Neuronal stem cell (in vitro differentiated cells): ENCODE data around the gene EGLN1.

Source experiments
- DNase-seq: peaks from one replicate; pipeline ENCODE4 v3.0.0-alpha.2; 2013; ENCODE audit warnings: low spot score
- H2AFZ ChIP-seq: one replicate; pipeline ENCODE4 v1.6.1; 2013; ENCODE audit warnings: mild to moderate bottlenecking, low read length, inconsistent platforms
- H2AK5ac ChIP-seq: 2 replicates; pipeline ENCODE4 v1.6.1; 2013; ENCODE audit warnings: low read depth, mild to moderate bottlenecking, inconsistent platforms, low read length, moderate library complexity, mixed read lengths
- H2BK120ac ChIP-seq: 2 replicates; pipeline ENCODE4 v1.6.1; 2013; ENCODE audit warnings: low read depth, mild to moderate bottlenecking, inconsistent platforms, low read length, moderate library complexity, mixed read lengths
- H2BK12ac ChIP-seq: one replicate; pipeline ENCODE4 v1.6.1; 2013; ENCODE audit warnings: low read length, inconsistent platforms
- H2BK15ac ChIP-seq: 2 replicates; pipeline ENCODE4 v1.6.1; 2013; ENCODE audit warnings: mild to moderate bottlenecking, low read length, inconsistent platforms, mixed read lengths
- H2BK5ac ChIP-seq: one replicate; pipeline ENCODE4 v1.6.1; 2013; ENCODE audit warnings: inconsistent platforms, mild to moderate bottlenecking, low read length, moderate library complexity
- H3K14ac ChIP-seq: one replicate; pipeline ENCODE4 v1.6.1; 2013; ENCODE audit warnings: low read length, inconsistent platforms
- H3K18ac ChIP-seq: 2 replicates; pipeline ENCODE4 v1.6.1; 2013; ENCODE audit warnings: low read length, inconsistent platforms
- H3K23ac ChIP-seq: 2 replicates; pipeline ENCODE4 v1.6.1; 2013; ENCODE audit warnings: low read depth, mild to moderate bottlenecking, mixed read lengths, low read length, inconsistent platforms; ENCODE audit not compliant: poor library complexity
- H3K27ac ChIP-seq: replicated peaks from 3 replicates; pipeline ENCODE4 v1.5.1; 2013; ENCODE audit warnings: low read length, inconsistent platforms
- H3K27me3 ChIP-seq, 3 experiments: 2 replicates each; pipeline ENCODE4 v1.6.1; 2013; ENCODE audit warnings: low read length in 3 of 3, mild to moderate bottlenecking in 2 of 3, inconsistent platforms in 1 of 3, low read depth in 1 of 3, mixed read lengths in 1 of 3, moderate library complexity in 1 of 3; ENCODE audit not compliant: control insufficient read depth in 3 of 3, insufficient read depth in 3 of 3
- H3K36me3 ChIP-seq, 2 donors: replicated peaks in 1 of 2; 2 replicates each; pipeline ENCODE4 v1.6.1; 2013; ENCODE audit warnings: low read length in 2 of 2; ENCODE audit not compliant: control insufficient read depth in 2 of 2, insufficient read depth in 2 of 2
- H3K4ac ChIP-seq: 2 replicates; pipeline ENCODE4 v1.6.1; 2013; ENCODE audit warnings: inconsistent platforms, mild to moderate bottlenecking, low read length, moderate library complexity
- H3K4me1 ChIP-seq, 2 donors: 1 replicate in 1 of 2; 2 replicates in 1 of 2; pipeline ENCODE4 v1.6.1; 2013; ENCODE audit warnings: low read length in 2 of 2, low read depth in 1 of 2; ENCODE audit not compliant: control insufficient read depth in 2 of 2, insufficient read depth in 1 of 2
- H3K4me2 ChIP-seq: one replicate; pipeline ENCODE4 v1.6.1; 2013; ENCODE audit warnings: mild to moderate bottlenecking, low read length, inconsistent platforms; ENCODE audit not compliant: insufficient read depth, poor library complexity, severe bottlenecking
- H3K4me3 ChIP-seq, 2 donors: 2 replicates each; pipeline ENCODE4 v1.5.1; 2013; ENCODE audit warnings: low read length in 2 of 2, mild to moderate bottlenecking in 2 of 2, inconsistent platforms in 1 of 2, moderate library complexity in 1 of 2
- H3K79me1 ChIP-seq: one replicate; pipeline ENCODE4 v1.6.1; 2013; ENCODE audit warnings: low read depth, mild to moderate bottlenecking, inconsistent platforms, low read length, moderate library complexity
- H3K9ac ChIP-seq: one replicate; pipeline ENCODE4 v1.6.1; 2013; ENCODE audit warnings: mild to moderate bottlenecking, low read depth, low read length, inconsistent platforms; ENCODE audit not compliant: poor library complexity
- H3K9me3 ChIP-seq, 2 donors: replicated peaks in 1 of 2; 2 replicates each; pipeline versions ENCODE3 to v1.6.1; 2013; ENCODE audit warnings: low read length in 2 of 2, mild to moderate bottlenecking in 2 of 2, inconsistent platforms in 1 of 2, low read depth in 1 of 2, mixed read lengths in 1 of 2, moderate library complexity in 1 of 2; ENCODE audit not compliant: control insufficient read depth in 2 of 2, insufficient read depth in 1 of 2
- H4K8ac ChIP-seq: one replicate; pipeline ENCODE4 v1.6.1; 2013; ENCODE audit warnings: low read depth, mild to moderate bottlenecking, inconsistent platforms, low read length, moderate library complexity
- H4K91ac ChIP-seq: one replicate; pipeline ENCODE4 v1.6.1; 2013; ENCODE audit warnings: low read length, low read depth, mild to moderate bottlenecking, inconsistent platforms; ENCODE audit not compliant: poor library complexity
- WGBS, 2 donors: extraction: QIAGEN DNeasy Blood & Tissue Kit; methylation state at CpG; one replicate each; pipeline ENCODE4 v1.1.7; 2013; ENCODE audit warnings: missing lambda C conversion rate in 2 of 2, mixed read lengths in 1 of 2; ENCODE audit not compliant: insufficient read length in 2 of 2, insufficient replicate concordance in 1 of 2; ENCODE audit errors: extremely low coverage in 2 of 2; 5-methylcytosine and 5-hydroxymethylcytosine counted together

The EGLN1 gene

GRCh38 chr1:231363624-231364023, 58.5 kb downstream of the EGLN1 start:
- Histone ChIP-seq H3K4me2 (no peak overlapping the region), H3K27ac (no peak overlapping the region), H2AFZ (no peak overlapping the region), H3K4me1 (no peaks in the 10 kb centered on the region), H3K79me1 (no peaks in the 10 kb centered on the region), H2AK5ac (no peak overlapping the region), H2BK120ac (no peak overlapping the region), H2BK12ac (no peak overlapping the region), H3K18ac (no peak overlapping the region), H4K8ac (no peak overlapping the region), H3K9me3 (no peaks in the 10 kb centered on the region), H2BK5ac (no peak overlapping the region), H3K14ac (no peak overlapping the region), H3K23ac (no peak overlapping the region), H3K4me3 (no peak overlapping the region), H2BK15ac (no peak overlapping the region), H3K4ac (no peak overlapping the region), H3K9ac (no peak overlapping the region), H4K91ac (no peak overlapping the region), H3K27me3 (no peaks in the 10 kb centered on the region), H3K36me3 (peaks cover 0 to 57% of the 10 kb centered on the region in 2 donors)
- WGBS, 2 donors: no CpG with 5 or more reads among the region's 1 CpG
- no peak for DNase-seq

- Histone ChIP-seq H2AK5ac (no peak overlapping the region), H3K4ac (no peak overlapping the region), H3K4me2 (no peak overlapping the region), H3K18ac (no peak overlapping the region), H3K4me3 (no peak overlapping the region), H3K27me3 (no peaks in the 10 kb centered on the region), H3K9ac (no peak overlapping the region), H2BK120ac (no peak overlapping the region), H2AFZ (no peak overlapping the region), H3K79me1 (no peaks in the 10 kb centered on the region), H2BK15ac (no peak overlapping the region), H3K23ac (no peak overlapping the region), H3K36me3 (peaks cover 0 to 45% of the 10 kb centered on the region in 2 donors), H4K91ac (no peak overlapping the region), H3K9me3 (no peaks in the 10 kb centered on the region), H3K4me1 (no peaks in the 10 kb centered on the region), H2BK12ac (no peak overlapping the region), H2BK5ac (no peak overlapping the region), H3K14ac (no peak overlapping the region), H4K8ac (no peak overlapping the region), H3K27ac (no peak overlapping the region)
- WGBS, 2 donors: no CpG with 5 or more reads among the region's 1 CpG
- no peak for DNase-seq
Measured at GRCh38 chr1:231362325-231362724, 59.8 kb downstream of the EGLN1 start.

GRCh38 chr1:231359113-231359512, 63.0 kb downstream of the EGLN1 start:
- Histone ChIP-seq H2AFZ (no peak overlapping the region), H3K18ac (no peak overlapping the region), H3K4me3 (no peak overlapping the region), H3K9me3 (no peaks in the 10 kb centered on the region), H2BK12ac (no peak overlapping the region), H2BK15ac (no peak overlapping the region), H3K4me2 (no peak overlapping the region), H2AK5ac (no peak overlapping the region), H3K23ac (no peak overlapping the region), H3K27ac (no peak overlapping the region), H3K4me1 (no peaks in the 10 kb centered on the region), H3K36me3 (peaks cover 0 to 23% of the 10 kb centered on the region in 2 donors), H3K27me3 (no peaks in the 10 kb centered on the region), H3K14ac (no peak overlapping the region), H2BK120ac (no peak overlapping the region), H4K8ac (no peak overlapping the region), H4K91ac (no peak overlapping the region), H2BK5ac (no peak overlapping the region), H3K79me1 (no peaks in the 10 kb centered on the region), H3K9ac (no peak overlapping the region), H3K4ac (no peak overlapping the region)
- no peak for DNase-seq
- WGBS, 2 donors: no CpG with 5 or more reads among the region's 6 CpGs

GRCh38 chr1:231357831-231358354, 64.2 kb downstream of the EGLN1 start:
- WGBS, 2 donors: no CpG with 5 or more reads among the region's 4 CpGs
- no peak overlapping the region for H3K4ac ChIP-seq
- no peak overlapping the region for H2BK120ac ChIP-seq
- no peak overlapping the region for H2AFZ ChIP-seq
- no peak overlapping the region for H2BK12ac ChIP-seq
- no peak overlapping the region for H3K23ac ChIP-seq
- H3K9ac ChIP-seq: no peak overlapping the region
- H3K14ac ChIP-seq: no peak overlapping the region
- H3K18ac ChIP-seq: no peak overlapping the region
- H4K8ac ChIP-seq: no peak overlapping the region
- no peaks in the 10 kb centered on the region for H3K79me1 ChIP-seq
- H3K9me3 ChIP-seq: no peaks in the 10 kb centered on the region
- DNase-seq: peak; percentile 38
- H2AK5ac ChIP-seq: no peak overlapping the region
- H2BK5ac ChIP-seq: no peak overlapping the region
- no peak overlapping the region for H3K4me2 ChIP-seq
- H3K4me3 ChIP-seq: no peak overlapping the region
- no peak overlapping the region for H4K91ac ChIP-seq
- no peak overlapping the region for H3K27ac ChIP-seq
- H3K36me3 ChIP-seq: peaks cover 0 to 30% of the 10 kb centered on the region in 2 donors
- no peaks in the 10 kb centered on the region for H3K27me3 ChIP-seq
- no peaks in the 10 kb centered on the region for H3K4me1 ChIP-seq
- no peak overlapping the region for H2BK15ac ChIP-seq
